ENCODE data around the gene NKD2.

NKD2 gene

DNA sequence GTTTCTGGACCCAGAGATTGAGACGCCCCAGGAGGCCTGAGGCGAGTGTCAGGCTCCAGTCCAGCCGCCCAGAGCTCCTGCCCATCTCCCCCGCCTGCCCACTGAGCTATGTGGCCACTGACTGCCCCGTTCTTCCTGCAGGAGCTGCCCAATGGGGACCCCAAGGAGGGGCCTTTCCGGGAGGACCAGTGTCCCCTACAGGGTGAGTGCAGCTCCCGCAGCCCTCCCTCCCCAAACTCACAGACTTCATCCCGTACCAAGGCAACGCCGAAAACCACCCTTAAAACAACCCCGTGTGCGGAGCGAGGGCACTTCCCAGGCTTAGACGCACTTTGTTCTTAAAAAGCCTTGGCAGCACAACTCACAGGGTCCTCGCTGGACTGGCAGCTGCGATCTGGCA, 23.4 kb downstream of the NKD2 start:
- TF ChIP-seq, protein P1, sequence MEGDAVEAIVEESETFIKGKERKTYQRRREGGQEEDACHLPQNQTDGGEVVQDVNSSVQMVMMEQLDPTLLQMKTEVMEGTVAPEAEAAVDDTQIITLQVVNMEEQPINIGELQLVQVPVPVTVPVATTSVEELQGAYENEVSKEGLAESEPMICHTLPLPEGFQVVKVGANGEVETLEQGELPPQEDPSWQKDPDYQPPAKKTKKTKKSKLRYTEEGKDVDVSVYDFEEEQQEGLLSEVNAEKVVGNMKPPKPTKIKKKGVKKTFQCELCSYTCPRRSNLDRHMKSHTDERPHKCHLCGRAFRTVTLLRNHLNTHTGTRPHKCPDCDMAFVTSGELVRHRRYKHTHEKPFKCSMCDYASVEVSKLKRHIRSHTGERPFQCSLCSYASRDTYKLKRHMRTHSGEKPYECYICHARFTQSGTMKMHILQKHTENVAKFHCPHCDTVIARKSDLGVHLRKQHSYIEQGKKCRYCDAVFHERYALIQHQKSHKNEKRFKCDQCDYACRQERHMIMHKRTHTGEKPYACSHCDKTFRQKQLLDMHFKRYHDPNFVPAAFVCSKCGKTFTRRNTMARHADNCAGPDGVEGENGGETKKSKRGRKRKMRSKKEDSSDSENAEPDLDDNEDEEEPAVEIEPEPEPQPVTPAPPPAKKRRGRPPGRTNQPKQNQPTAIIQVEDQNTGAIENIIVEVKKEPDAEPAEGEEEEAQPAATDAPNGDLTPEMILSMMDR (IDR thresholded peaks at IDR 0.05; ENCODE audit: low read depth, low read length): no peak
- DNase-seq (ENCODE audit: extremely low read depth, low read depth): no peak

DNA sequence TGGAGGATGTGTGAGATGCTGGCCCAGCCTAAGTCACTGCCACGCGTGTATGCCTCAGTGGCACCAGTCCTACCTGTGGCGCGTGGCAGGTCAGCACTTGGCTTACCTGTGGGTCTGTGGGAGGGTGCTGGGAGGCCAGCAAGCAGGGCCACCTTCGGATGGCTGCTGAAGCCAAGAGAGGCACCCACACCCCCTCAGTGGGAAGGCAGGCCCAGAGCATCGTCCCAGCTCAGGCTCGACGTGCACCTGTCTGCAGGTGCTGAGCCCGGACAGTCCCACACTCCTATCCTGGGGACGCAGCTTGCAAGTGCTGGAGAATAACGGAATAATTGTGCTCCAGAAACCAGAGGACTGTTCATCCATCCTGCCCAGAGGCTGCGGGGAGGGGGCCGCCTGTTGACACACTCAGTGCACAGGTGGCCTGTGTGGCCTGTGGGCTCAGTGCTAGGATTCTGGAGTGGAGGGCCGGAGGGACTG, 24.0 kb downstream of the NKD2 start:
- no peak for DNase-seq (ENCODE audit: extremely low read depth, low read depth)
- TF ChIP-seq, protein P1 (IDR thresholded peaks at IDR 0.05; ENCODE audit: low read depth, low read length): no peak

DNA sequence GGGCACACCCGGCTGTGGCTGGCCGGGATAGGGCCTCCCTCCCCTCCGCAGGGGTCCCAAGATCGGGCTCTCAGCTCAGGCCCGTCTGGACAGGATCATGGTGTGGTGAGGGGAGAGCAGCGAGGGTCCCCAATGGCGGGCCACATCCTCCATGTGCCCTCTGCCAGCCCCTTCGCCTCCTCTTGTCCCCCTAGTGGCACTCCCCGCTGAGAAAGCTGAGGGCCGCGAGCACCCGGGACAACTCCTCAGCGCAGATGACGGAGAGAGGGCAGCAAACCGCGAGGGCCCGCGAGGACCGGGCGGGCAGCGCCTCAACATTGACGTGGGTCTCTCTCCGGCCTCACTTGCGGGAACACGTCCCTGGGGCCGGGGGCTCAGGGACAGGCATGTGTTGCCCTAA, 24.6 kb downstream of the NKD2 start:
- TF ChIP-seq, protein P1 (IDR thresholded peaks at IDR 0.05; ENCODE audit: low read depth, low read length): no peak
- no peak for DNase-seq (ENCODE audit: extremely low read depth, low read depth)

DNA sequence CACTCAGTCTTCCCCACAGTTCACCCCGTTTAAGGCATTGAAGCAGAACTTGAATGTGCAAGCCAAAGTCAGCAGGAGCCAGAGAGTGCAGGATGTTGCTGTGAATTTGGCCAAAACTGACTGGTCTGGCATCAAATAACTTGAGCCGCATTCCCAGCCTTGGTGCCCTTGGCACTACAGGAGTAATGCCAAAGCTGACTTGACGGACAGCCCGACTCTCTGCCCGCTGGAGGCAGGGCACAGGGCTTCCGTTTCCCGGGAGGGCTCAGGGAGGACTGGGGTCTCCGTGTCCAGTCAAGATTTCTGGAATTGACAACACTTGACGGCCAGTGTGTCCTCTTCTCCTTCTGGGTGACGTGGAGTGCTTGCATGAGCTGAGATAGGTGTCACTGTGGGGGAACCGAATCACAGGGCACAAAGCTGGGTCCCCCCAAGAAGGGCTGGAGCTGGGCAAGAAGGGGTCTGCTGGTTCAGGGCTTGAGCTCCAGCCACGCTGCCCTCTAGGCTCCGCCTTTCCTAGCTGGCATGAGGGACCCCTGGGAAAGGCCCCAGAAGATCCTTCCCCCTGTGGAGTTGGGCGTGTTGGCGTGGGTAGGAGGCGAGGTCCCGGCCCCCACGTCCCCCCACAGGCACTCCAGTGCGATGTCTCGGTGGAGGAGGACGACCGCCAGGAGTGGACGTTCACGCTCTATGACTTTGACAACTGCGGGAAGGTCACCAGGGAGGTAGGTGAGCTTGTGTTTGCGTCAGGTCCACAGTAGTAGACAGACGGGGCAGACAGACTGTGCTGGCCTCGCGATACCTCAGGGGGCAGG, 25.2 kb downstream of the NKD2 start:
- DNase-seq (ENCODE audit: extremely low read depth, low read depth): no peak

DNA sequence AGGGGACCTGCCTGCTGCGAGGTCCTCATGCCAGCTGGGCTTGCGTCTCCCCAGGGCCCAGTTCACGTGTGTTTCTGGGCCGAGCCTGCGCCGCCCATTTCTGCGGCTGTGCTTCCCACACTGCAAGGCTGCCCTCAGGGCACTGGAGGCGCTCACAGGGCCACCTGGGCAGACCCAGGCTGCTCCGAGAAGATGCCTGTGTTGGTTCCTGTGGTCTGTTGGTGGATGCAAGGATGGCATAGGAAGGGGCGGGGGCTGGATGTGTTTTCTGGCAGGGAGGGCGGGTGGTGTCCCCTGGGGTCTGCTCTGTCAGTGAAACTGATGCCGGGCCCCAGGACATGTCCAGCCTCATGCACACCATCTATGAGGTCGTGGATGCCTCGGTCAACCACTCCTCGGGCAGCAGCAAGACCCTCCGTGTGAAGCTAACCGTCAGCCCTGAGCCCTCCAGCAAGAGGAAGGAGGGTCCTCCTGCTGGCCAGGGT, 25.9 kb downstream of the NKD2 start:
- TF ChIP-seq, protein P1 (IDR thresholded peaks at IDR 0.05; ENCODE audit: low read depth, low read length): no peak
- no peak for DNase-seq (ENCODE audit: extremely low read depth, low read depth)

More for the DNA sequence above, 25.2 kb downstream of the NKD2 start:
- TF ChIP-seq, protein P1 (IDR thresholded peaks at IDR 0.05; ENCODE audit: low read depth, low read length): no peak

DNA sequence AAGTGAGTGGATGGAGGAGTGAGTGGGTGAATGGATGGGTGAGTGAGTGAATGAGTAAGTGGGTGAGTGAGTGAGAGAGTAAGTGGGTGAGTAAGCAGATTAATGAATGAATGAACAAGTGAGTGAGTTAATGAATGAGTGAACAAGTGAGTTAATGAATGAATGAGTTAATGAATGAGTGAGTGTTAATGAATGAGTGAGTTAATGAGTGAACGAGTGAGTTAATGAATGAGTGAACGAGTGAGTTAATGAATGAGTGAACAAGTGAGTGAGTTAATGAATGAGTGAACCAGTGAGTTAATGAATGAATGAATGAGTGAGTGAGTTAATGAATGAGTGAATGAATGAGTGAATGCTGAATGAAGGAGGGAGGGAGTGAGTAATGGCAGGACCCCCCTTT, 26.4 kb downstream of the NKD2 start:
- DNase-seq (ENCODE audit: extremely low read depth, low read depth): no peak
- TF ChIP-seq, protein P1 (IDR thresholded peaks at IDR 0.05; ENCODE audit: low read depth, low read length): no peak

Measured in AG09319 (cell line).